ENCODE measurements around the gene CYFIP2.

CYFIP2 gene

DNA sequence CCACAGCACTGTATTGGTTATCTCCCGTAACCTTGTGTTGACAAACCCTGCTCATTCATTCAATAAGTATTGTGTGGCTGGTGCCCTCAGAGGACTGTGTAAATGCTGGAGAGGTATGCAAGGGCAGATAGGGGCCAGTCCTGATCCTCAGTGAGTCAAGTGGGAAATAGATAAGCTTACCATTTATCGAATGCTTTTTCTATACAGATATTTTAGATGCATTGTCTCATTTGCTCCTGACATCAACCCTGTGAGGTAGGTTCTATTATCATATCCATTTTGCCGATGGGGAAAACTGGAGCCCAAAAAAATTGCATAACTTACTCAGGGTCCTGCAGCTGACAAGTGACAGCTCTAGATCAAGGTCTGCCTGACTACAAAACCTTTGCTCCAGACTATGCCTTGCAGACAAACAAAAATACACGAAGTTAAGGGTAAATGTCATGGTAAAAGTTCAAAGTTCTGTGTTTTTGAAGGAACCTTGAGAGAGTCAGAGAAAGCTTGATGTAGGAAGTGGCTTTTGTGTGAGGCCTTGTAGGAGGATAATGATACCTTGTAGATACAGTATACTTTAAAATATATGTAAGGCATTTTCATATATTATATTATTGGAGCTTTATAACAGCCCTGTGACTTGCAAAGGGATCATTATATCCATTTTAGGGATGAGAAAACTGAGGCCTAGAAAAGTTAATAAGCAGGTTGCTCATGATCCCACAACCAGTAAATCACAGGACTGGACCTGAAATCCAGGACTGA lies 22.7 kb downstream of the CYFIP2 start:
- no peak for DNase-seq (ENCODE audit: low read depth)

DNA sequence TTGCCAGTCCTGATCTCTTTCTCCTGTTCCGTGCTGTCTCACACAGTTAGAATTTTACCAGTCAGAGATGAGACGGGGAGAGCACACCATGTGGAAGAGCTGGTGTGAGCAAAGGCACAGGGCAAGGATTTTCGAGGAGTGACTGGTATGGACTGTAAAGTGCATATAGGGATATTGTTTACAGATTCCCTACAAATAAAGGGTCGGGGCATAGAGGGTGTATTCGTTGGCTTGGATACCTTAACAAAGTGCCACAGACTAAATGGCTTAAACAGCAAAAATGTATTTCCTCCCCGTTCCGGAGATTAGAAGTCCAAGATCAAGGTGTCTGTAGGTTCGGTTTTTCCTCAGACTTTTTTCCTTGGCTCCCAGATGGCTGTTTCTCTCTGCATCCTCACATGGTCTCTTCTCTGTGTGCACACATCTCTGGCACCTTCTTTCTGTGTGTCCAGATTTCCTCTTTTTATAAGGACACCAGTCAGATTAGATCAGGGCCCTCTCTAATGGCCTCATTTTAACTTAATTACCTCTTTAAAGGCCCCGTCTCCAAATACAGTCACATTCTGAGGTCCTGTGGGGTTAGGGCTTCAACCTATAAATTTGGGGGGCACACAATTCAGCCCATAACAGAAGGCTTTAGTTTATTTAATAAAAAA lies 23.4 kb downstream of the CYFIP2 start:
- DNase-seq (ENCODE audit: low read depth) = no peak

DNA sequence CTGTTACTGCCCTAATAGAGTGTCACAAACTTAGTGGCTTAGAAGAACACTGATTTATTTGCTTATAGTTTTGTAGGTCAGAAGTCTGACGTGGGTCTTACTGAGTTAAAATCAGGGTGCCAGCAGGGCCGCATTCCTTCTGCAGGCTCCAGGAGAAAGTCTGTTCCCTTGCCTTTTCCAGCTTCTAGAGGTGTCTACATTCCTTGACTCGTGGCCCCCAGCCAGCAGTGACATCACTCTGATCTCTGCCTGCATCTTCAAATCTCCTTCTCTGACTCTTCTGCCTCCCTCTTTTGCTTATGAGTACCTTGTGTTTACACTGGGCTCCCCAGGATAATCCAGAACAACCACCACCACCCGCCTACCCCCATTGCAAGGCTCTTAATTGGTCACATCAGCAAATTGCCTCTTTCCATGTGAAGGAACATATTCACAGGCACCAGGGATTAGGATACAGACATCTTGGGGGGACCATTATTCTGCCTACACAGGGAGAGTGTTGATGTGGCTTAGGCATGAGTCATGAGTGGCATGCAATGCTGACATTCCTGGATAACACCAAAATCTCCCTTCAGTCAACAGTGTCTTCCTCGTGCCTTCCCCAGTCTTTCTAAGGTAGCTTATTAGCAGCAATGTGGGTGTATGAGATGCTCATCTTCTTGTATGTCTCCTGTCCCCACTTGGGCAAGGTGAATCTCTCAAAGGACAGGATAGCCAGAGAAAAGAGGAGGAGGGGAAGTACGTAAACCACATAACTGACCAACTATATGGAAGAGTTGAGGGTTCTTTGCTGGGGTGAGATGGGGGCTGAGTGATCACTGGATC lies 24.4 kb downstream of the CYFIP2 start:
- DNase-seq (ENCODE audit: low read depth) = no peak

DNA sequence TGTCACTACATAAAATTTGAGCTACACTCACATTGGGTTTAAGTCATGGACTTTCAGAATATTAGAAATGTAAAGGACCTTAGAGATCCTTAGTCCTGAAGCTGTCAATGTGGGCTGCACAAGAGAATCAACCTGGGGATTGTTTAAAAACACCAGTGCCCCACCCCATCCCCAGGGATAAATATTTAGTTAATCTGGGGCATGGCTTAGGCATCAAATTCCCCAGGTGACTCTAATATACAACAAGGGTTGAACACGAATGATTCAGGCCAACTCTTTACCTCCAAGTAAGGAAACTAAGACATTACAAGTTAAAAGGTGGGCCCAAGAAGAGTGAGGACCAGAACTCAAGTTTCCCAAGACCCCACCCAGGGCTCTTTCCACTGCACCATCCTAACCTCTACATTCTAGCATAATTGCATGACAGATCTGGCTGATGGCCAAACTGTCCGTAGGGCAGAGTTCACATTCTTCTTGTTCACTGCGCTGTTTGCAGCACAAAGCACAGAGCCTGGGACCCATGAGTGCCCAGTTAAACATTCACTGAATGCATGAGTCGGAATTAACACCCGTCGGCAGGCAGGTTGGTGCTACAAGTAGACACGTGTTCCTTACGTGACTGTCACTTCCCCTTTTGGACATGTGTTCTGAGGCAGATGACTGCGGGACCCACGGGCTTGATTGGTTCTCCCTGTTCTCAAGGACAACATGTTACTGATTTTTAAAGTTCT lies 25.2 kb downstream of the CYFIP2 start:
- DNase-seq (ENCODE audit: low read depth) = no peak

DNA sequence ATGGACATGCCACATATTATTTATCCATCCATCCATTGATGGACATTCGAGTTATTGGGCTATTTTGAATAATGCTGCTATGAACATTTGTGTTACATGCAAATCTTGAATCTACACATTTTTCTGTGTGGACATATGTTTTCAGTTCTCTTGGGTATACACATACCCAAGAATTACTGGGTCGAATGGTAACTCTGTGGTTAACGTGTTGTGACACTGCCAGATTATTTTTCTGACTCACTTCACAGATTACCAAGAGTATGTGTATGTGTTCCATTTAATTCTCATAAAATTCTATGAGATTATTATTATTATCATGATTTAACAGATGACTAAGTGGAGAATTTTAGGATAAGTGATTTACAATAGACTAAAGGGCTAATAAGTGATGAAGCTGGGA lies 26.7 kb downstream of the CYFIP2 start:
- DNase-seq (ENCODE audit: low read depth) = no peak

DNA sequence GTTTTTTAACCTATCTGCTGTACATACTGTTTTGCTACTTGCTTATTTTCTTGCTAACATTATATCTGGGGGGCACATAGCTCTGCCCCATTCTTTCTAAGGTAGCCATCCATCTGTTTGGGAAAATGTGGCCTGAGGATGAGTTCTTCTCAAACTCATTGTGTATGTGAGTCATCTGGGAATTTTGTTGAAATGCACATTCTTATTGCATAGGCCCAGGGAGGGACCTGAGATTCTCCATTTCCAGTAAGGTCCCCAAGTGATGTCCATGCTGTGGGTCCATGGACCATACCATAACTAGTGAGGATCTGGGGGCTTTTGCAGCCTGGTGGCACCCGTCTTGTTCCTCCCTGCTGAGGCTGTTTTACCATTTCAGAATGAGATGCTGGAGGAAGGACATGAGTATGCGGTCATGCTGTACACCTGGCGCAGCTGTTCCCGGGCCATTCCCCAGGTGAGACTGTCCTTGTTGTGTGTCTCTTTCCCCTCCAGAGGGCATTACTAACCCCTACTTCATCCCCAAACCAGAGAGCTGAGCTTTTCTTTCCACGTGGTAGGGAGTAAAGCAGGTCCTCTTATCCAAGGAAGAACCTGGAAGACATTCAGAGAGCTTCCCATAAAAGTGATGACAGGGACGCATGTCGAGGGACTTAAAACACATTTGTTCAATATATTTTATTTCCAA lies 28.6 kb downstream of the CYFIP2 start:
- no peak for DNase-seq (ENCODE audit: low read depth)

DNA sequence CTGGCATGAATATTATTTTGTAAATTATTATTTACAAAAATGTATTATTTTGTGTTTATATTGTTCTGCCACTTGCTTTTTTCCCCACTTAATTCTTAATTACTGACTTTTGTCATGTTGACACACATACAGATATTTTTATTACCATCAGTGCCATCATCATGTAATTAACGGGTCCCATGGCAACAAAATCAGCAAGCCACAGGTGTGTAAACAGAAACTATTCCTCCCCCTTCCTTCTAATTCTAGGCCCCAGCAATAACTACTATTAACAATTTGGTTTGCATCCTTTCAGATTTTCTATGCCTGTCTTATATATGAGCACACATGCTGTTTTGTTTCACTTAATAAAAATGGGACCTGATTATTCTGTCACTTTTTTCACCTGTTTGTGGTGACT lies 29.3 kb downstream of the CYFIP2 start:
- DNase-seq (ENCODE audit: low read depth) = no peak

DNA sequence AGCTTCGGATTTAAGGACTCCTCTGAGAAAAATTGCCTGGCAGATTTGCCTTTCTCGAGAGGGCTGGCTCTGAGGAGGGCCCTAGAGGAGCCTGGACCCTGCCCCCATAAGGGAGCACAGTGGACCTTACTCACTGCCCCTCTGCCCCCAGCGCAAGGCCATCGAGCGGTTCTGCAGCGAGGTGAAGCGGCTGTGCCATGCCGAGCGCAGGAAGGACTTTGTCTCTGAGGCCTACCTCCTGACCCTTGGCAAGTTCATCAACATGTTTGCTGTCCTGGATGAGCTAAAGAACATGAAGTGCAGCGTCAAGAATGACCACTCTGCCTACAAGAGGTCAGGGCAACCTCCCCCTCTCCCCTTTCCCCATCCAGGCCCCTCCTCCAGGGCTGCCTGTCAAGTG lies 34.6 kb downstream of the CYFIP2 start:
- no peak for DNase-seq (ENCODE audit: low read depth)

DNA sequence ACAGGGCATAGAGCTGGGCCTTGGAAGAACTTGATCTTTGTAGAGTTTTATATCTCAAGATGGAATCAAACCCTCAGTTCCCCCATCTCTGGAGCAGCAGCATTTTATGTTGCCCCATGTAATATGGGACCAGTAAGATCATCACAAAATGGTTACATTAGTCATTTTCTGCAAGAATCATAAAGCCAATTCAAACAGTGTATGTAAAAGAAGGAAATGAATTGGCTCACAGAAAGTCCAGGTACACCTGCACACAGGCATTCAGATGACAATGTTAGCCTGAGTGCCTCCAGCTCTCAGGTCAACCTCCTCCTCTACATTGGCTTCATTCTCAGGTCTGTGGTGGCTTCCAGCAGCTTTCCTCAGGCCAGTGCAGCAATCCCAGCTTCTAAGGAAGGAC lies 35.1 kb downstream of the CYFIP2 start:
- no peak for DNase-seq (ENCODE audit: low read depth)

DNA sequence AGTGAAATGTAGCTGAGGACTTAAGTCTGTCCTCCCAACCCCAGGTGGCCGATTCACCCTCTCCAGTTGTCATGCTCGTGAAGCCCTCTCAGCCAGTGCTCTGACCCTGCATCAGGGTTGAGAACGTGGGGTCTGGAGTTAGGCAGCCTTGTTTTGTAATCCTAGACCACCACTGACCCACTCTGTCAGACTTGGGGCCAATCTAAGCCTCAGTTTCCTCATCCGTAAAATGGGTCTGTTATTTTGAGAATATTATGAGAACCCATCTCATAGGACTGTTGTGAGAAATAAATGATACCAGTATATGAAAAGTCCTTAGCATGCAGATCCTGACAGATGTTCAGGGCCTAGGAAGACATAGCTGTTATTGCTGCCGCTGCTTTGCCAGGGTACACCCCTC lies 37.1 kb downstream of the CYFIP2 start:
- DNase-seq (ENCODE audit: low read depth) = no peak

DNA sequence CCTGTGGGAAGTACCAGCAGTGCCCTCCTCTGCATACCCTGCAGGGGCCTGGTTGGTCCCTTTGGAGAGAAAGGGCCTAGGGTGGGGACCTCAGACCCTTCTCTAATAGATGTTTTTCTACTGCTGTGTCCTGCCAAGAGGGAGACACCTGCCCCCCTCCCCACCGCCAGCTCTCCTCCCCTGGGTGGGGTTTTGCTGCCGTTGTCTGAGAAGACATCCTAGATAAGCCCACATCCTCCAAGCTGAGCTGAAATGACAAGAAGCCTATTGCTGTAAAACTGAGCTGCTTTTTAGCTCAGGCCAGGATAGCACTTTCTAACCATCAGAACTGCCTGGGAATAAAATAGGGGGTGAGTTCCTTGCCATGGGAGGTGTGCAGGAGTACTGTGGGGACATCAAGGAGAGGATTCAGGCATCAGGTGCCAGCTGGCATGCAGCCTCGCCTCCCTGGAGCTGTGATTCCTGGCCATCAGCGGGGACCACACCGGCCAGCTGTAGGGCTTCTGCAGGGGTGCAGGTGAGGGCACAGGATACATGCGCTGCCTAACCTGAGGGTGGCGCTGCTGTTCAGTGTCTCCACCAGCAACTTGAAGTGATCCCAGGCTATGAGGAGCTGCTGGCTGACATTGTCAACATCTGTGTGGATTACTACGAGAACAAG lies 37.9 kb downstream of the CYFIP2 start:
- no peak for DNase-seq (ENCODE audit: low read depth)

DNA sequence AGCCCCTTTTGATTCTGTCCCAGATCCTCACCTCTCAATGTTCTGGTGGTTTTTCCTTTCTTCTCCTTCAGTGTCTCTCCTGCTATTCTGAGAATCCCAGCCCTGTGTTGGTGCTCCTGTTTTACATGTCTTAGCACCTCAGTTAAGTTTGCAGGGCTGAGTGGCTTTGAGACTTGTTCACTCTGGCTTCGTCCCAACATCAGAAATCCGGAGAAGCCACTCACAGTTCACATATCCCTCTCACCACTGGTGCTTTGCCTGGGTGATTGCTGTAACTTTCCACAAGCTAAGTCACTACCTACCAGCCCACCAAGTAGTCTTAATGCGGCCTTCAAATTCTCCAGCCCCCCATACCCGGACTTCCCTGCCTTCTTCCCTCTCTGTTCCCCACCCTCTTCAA lies 40.2 kb downstream of the CYFIP2 start:
- DNase-seq (ENCODE audit: low read depth) = no peak

DNA sequence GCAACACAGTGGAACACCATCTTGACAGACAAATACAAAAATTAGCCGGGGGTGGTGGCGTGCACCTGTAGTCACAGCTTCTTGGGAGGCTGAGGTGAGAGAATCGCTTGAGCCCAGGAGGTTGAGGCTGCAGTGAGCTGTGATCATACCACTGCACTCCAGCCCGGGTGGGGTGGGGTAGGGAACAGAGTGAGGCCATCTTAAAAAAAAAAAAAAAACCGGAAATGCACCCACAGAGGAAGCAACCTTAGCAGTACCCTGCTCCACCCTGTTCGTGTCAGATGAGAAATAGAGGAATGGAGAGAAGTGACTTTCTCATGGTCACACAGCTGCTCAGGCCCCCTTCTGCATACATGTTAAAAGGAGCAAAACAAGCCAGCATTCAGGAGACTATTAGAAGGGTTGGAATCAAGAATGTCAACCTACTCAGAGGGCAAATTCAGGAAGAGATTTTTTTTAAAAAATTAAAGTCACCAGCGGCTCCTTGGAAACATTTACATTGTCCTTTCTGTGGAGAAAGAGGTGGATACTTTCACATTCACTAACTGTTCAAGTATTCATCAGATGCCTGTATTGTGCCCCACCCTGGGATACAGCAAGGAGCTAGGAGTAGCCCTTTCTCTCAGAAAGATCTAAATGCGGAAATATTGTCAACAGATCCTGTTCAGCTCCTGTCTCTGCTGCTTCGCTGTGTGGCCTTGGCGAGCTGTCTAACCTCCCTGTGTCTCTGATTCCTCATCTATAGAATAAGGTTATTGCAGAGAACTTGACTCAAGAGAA lies 41.0 kb downstream of the CYFIP2 start:
- no peak for DNase-seq (ENCODE audit: low read depth)

DNA sequence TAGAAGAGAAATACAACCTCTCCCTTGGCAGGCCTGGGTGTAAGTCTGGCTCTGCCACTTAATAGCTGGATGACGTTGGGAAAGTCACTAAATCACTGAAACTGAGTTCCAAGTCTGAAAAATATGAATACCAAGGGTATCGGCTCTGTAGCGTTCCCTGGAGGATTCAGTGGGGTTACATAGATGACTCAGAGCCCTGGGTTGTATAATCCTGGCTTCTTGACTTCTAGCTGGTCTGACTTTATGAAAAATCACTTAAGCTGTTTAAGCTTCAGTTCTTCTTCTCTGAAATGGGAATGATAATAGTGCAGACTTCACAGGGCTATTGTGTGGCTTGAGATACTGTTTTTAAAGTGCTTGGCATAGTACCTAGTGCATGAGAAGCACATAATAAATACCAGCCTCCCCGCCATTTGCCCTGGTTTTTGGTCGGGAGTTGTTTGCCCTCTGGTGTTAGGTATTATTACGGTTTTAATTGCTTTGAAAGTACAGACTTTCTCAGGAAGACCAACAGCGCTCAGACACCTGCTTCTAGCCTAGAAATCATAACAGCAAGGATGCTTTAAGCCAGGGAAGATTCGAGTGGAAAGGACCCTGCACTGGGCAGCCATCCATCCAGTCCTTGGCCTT lies 43.0 kb downstream of the CYFIP2 start:
- no peak for DNase-seq (ENCODE audit: low read depth)

DNA sequence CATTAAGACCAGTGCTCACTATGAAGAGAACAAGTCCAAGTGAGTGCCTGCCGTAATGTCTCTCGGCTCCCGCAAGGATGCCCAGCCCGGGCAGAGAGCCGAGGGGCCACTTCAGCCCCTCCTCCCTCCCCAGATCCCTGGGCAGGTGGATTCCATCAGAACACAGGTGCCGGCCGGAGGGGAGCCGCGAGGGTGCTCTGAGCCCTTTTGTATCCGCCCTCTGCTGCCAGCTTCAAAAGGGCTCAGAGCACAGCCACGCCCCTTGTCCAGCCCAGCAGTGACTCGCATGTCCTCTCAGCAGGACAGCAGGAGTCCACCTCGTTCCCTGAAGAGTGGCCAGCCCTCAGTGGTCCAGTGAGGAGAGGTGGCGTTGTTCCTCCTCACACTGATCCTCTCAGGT lies 43.9 kb downstream of the CYFIP2 start:
- no peak for DNase-seq (ENCODE audit: low read depth)

DNA sequence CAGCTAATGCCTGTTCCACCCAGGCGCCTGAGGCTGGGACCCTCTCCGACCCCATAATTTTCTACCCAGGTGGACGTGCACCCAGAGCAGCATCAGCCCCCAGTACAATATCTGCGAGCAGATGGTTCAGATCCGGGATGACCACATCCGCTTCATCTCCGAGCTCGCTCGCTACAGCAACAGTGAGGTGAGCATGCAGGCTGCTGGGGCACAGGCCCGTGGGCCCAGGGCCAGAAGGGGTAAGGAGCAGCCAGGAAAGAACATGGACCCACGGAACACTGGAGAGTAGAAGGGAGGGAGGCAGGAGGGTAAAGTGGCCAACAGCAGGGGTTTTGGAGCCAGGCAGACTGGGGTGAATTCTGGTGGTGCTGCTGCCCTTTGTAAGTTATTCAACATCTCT lies 45.7 kb downstream of the CYFIP2 start:
- DNase-seq (ENCODE audit: low read depth) = no peak

DNA sequence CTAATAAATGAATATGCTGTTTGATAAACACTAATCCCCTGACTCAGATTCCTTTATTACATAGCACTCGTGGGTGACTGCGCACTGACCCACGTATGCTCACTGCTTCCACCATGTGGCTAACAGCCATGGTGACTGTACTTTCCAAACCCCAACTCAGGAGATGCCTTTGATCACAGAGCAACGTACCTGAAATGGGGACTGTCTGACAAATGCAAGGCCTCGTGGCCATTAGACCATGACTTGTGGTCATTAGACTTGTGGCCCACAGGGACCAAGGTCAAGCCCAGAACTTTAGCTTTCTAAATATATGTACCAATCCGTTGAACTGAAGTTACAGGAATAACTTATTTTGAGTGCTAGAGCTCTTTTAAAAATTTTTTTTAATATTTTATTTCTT lies 46.6 kb downstream of the CYFIP2 start:
- DNase-seq (ENCODE audit: low read depth) = no peak

DNA sequence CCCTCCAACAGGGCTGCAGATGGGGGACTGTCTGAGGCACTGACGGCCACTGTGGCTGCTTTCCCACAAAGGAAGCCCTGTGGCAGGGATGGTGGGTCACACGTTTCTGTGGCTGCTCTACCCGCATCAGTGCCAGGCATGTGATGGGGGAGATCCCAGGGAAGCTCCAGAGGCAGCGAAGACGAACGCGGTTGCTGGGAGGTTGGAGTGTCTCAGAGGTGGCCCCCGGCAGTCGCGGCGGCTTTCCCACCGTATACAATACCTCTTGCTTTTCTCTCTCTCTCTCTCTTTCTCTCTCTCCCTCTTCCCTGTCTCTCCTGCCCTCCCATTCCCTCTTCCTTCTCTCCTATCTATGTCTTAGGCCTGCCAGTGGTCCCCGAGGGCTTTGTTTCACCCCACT lies 56.7 kb downstream of the CYFIP2 start:
- no peak for DNase-seq (ENCODE audit: low read depth)

DNA sequence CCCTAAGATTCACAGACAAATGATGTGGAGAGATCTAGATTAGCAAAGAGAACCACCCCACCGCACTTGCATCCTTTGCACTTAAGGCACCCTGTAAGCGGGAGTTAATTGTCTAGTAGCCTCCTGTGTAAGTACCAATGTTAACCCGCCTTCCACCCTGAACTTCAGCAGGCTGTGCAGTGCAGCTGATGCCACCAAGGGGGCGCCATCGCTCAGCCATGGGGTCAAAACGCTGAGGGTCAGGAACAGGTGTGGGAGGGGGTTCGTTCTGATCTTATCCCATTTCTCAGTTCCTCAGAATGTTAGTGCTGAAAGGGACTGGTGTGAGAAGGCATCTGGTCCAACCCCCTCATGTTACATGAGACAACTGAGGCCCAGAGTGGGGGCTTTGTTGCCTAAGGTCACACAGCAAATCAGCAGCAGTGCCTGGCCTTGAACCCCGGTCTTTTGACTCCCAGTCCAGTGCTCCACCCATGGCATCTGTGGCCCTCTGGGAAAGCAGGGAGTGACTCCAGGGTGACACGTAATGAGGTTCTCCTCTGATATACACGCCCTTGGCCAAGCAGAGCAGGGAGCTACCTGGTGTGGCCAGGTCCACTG lies 57.3 kb downstream of the CYFIP2 start:
- DNase-seq (ENCODE audit: low read depth) = no peak

DNA sequence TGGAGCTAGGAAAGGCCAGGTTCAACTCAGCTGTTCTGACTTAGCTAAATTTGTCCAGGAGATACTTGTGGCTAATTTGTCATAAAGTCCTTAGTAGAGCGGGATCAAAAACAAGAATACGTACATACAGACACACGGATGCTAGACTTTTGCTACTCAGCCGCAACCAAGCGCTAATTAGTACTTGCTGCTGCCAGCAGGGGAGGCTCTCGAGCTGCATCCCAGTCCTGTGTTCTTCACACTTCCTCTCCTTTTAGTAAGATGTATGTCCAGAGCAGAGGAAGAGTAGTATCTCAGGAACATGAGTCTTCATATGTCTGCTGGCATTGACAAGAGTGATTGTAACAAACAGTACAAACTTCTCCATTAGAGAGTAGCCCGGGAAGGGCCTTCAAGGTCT lies 58.3 kb downstream of the CYFIP2 start:
- no peak for DNase-seq (ENCODE audit: low read depth)
